HUES64 (cell line): ENCODE measurements around the gene TBC1D22A.

ENCODE experiments used
- H3K27ac ChIP-seq: 2 replicates; pipeline ENCODE4 v1.7.0; 2013; ENCODE audit warnings: low read depth, low read length, inconsistent platforms
- H3K27me3 ChIP-seq: 2 replicates; pipeline ENCODE4 v1.6.1; 2013; ENCODE audit warnings: mild to moderate bottlenecking, low read length; ENCODE audit not compliant: insufficient read depth
- H3K36me3 ChIP-seq: 2 replicates; pipeline ENCODE4 v1.6.1; 2013; ENCODE audit warnings: mild to moderate bottlenecking, low read length; ENCODE audit not compliant: insufficient read depth
- H3K4me1 ChIP-seq: 2 replicates; pipeline ENCODE4 v1.6.1; 2013; ENCODE audit warnings: mild to moderate bottlenecking, low read length, moderate library complexity; ENCODE audit not compliant: insufficient read depth
- H3K4me3 ChIP-seq: 2 replicates; pipeline ENCODE4 v1.5.1; 2013; ENCODE audit warnings: mild to moderate bottlenecking, low read length, moderate library complexity
- H3K9ac ChIP-seq: 2 replicates; pipeline ENCODE4 v1.6.1; 2013; ENCODE audit warnings: mild to moderate bottlenecking, low read depth, low read length
- H3K9me3 ChIP-seq: 2 replicates; pipeline ENCODE4 v1.6.1; 2013; ENCODE audit warnings: low read depth, low read length; ENCODE audit not compliant: insufficient read depth
- WGBS: fragments of 150-250, 120-280 bp; methylation state at CpG from one replicate; pipeline ENCODE4 v1.1.7; 2013; ENCODE audit warnings: missing lambda C conversion rate; 5-methylcytosine and 5-hydroxymethylcytosine counted together

TBC1D22A gene

DNA sequence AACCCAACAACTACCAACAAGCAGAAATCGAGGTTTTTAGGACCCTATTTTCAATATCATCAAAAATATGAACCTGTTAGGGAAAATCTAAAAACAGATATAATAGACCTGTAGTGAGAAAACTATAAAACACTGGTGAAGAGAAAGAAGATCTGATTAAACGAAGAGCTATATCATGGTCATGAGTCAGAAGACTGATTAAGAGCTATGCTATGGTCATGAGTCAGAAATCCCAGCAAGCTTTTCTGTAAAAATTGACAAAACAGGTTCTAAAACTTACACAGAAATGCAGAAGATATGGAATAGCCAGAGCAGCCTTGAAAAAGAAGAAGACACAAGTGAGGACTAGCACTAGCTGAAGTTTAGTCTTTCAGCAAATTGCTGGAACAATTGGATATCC lies 345.0 kb downstream of the TBC1D22A start:
- peaks cover 12% of the 10 kb centered on the region for H3K4me1 ChIP-seq
- H3K9ac ChIP-seq: no peak overlapping the region
- no peaks in the 10 kb centered on the region for H3K36me3 ChIP-seq
- H3K9me3 ChIP-seq: no peaks in the 10 kb centered on the region
- 90% methylated on average over 1 of the region's 2 CpGs for WGBS
- H3K4me3 ChIP-seq: no peak overlapping the region
- no peak overlapping the region for H3K27ac ChIP-seq
- no peaks in the 10 kb centered on the region for H3K27me3 ChIP-seq

DNA sequence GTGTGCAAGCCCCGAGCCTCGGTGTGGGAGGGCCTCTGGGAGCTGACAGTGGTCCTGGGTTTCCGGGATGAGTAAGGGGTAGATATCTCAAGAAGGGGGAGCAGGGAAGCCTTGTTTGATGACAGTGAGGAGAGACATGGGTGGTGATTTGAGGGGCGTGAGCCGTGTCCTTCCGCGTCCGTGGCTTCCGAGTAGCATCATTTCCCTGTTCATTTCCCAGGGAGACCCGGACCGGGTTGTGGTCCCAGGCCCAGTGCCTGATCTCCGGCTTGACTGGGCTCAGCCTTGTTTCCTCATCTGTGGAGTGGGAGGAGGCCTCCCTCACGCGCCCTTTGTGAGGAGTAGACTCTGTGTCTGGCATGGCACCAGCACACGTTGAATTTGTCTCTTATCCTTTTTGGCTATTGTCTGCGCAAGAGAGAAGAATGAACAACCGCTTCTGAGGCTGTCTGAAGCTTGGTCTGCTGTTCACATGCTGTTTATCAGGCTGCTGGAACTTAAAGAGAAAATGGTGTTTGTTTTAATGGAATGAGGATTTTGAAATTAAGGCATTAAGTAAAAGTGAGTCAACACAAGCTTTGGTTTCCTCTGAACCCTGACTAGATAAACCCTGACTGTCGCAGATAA lies 348.5 kb downstream of the TBC1D22A start:
- no peaks in the 10 kb centered on the region for H3K4me1 ChIP-seq
- H3K27ac ChIP-seq: no peak overlapping the region
- no peaks in the 10 kb centered on the region for H3K27me3 ChIP-seq
- H3K36me3 ChIP-seq: no peaks in the 10 kb centered on the region
- H3K4me3 ChIP-seq: no peak overlapping the region
- WGBS: 96% methylated on average over 18 of the region's 18 CpGs
- no peaks in the 10 kb centered on the region for H3K9me3 ChIP-seq
- H3K9ac ChIP-seq: no peak overlapping the region

DNA sequence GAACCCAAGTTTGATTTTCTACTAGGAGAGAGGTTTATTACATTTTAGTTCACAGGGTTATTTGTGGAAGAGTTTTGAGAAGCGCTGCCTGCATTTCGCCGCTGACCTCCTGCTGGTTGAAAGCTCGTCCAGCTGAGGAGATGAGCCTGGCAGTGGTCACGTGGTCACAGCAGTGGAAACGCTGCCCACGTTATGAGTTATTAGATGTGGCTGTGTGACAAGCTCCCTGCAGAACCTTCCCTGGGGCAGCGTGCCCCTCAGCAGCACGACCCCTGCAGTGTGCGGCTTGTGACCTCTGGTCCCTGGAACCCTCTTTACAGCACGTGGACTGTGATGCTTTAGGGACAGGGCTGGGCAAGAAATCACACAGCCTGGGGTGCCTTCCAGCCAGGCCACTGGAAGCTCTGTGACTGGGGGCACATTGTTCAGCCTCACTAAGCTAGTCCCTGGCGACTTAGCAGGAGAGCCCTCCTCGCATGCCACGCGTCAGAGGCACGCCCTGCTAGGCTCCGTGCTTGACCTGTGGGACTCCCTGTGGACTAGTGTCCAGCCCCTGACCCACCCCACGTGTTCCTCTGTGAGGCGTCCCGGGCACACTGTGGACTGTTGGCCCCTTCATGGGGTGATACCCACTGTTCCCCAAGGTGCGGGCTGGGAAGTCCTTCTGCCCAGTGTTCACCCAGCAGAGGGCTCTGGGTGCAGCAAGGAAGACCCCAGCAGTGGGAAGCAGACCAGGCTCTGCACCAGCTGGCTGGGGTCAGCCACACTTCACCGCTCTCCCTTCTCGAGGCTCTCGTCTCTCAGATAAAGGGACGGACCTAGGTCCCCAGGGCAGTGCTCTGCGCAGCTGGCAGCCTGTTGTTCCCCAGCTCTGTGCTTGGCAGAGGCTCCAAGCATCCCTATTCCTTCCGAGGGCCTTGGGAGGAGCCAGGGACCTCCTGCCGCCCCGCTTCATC lies 349.5 kb downstream of the TBC1D22A start:
- no peaks in the 10 kb centered on the region for H3K36me3 ChIP-seq
- H3K4me1 ChIP-seq: no peaks in the 10 kb centered on the region
- no peak overlapping the region for H3K27ac ChIP-seq
- H3K9me3 ChIP-seq: no peaks in the 10 kb centered on the region
- no peaks in the 10 kb centered on the region for H3K27me3 ChIP-seq
- H3K9ac ChIP-seq: no peak overlapping the region
- WGBS: 95% methylated on average over 29 of the region's 29 CpGs
- no peak overlapping the region for H3K4me3 ChIP-seq

DNA sequence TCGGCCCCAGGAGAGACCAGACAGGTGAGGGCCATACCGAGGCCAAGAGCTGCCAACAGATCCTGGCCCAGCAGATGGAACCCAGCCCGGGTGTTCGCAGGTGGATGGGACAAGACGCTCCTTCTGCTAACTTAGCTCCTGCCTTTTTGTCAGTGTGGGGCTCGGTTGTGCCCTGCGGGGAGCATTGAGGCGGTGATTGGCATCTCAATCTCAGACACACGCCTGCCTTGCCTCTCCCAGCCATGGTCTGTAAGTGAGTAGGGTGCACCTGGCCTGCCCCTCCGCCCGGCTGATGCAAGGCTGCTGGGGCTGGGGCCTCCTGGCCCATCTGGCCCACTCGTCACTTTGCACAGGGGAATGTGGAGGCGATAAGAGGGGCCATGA lies 350.1 kb downstream of the TBC1D22A start:
- Histone ChIP-seq H3K36me3 (no peaks in the 10 kb centered on the region), H3K27me3 (no peaks in the 10 kb centered on the region), H3K4me3 (no peak overlapping the region), H3K9me3 (no peaks in the 10 kb centered on the region), H3K27ac (no peak overlapping the region), H3K9ac (no peak overlapping the region), H3K4me1 (no peaks in the 10 kb centered on the region)
- WGBS: 94% methylated on average over 13 of the region's 13 CpGs

DNA sequence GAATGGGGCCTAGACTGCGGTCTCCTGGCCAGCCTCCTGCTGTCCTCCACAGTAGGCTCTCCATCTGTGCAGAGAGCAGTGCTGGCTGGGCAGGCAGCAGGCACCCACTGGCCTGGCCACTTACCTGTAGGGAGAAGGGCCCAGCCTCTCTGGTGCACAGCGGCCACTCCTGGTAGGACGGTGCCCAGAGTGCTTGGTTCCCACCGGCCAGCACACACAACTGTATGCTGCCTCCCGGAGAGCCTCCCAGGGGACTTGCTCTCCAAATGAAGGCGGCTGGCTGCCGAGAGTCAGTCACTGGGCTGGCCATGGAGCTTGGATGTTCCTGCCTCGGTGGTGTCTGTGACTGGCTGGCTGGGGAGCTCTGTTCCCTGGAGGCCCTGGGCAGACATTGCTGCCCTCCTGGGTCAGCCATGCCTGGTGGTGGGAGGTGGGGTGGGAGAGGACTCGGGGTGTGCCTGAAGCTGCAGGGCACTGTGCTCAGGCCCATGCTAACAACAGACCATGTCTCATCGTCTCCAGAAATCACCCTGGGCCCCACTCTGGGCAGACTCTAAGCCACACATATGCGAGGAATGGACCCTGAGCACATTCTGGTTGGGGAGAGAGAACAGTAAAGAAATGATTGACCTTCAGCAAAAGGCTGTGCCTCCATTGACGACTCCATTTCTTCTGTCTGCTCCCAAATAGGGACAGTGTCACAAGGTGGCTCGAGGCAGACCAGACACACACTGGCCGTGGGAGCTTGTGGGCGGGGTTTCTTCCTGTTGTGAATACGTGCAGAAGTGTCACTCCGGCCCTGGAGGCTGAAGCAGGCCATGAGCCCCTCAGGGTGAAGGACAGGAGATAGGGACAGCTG lies 350.8 kb downstream of the TBC1D22A start:
- no peak overlapping the region for H3K27ac ChIP-seq
- no peaks in the 10 kb centered on the region for H3K4me1 ChIP-seq
- WGBS: 95% methylated on average over 17 of the region's 17 CpGs
- no peaks in the 10 kb centered on the region for H3K36me3 ChIP-seq
- no peak overlapping the region for H3K4me3 ChIP-seq
- no peak overlapping the region for H3K9ac ChIP-seq
- H3K9me3 ChIP-seq: no peaks in the 10 kb centered on the region
- H3K27me3 ChIP-seq: no peaks in the 10 kb centered on the region

DNA sequence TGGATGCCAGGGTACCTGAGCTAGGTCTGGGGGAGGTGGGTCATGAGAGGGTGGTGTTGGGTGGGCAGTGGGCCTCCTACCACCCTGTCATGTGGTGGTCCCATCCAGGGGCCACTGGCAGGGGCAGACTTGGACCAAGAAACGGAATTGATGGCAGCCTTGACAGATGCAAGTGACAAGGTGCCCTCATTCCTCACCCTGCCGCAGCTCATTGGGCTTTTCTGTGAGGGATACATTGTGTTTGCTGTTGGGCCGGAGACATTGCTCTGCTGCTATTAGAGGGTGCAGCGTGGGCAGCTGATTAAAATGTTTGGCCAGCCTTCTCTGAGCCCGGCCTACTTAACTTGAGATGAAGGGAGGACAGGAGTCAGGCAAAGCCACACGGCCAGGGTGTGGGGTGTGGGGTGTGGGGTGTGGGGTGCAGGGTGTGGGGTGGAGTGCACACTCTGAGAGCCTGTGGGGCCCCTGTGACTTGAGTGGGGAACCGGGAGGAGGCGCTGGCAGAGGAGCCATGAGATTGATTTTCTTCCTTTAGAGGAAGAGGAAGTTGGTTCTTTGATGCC lies 351.5 kb downstream of the TBC1D22A start:
- no peaks in the 10 kb centered on the region for H3K27me3 ChIP-seq
- no peak overlapping the region for H3K4me3 ChIP-seq
- H3K36me3 ChIP-seq: no peaks in the 10 kb centered on the region
- no peaks in the 10 kb centered on the region for H3K9me3 ChIP-seq
- WGBS: 96% methylated on average over 8 of the region's 8 CpGs
- no peaks in the 10 kb centered on the region for H3K4me1 ChIP-seq
- H3K9ac ChIP-seq: no peak overlapping the region
- no peak overlapping the region for H3K27ac ChIP-seq

DNA sequence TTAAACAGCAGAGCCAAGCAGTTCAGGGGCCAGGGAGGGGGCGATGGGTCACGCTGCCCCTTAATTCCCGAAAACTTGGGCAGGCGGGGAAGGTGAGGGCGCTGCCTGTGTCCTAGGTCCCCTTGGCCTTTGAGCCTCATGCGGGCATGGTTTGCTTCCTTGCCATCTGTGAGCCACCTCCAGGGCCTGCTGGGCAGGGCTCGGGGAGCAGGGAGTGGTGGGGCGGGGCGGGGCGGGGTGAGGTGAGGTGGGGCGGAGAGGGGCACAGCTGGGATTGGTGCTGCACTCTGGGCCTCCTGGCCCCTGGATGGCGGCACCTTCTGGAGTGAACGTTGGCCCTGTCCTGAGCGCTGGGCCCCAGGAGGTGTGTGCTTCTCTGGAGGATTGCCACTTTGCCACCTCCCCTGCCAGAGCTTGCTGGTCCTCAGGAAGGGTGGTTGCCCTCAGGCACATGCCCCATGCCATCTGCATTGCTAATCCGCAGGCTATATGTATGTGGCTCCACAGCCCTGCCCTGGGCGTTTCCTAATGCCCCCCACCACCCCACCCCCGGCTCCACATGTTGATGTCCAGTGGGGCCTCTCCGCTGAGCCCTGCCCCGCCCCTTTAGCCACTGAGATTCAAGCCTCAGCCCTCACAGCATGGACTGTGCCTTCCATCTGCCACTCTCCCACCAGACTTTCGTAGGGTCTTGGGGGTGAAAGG lies 352.5 kb downstream of the TBC1D22A start:
- no peak overlapping the region for H3K4me3 ChIP-seq
- no peak overlapping the region for H3K27ac ChIP-seq
- no peak overlapping the region for H3K9ac ChIP-seq
- H3K27me3 ChIP-seq: no peaks in the 10 kb centered on the region
- H3K36me3 ChIP-seq: no peaks in the 10 kb centered on the region
- H3K4me1 ChIP-seq: no peaks in the 10 kb centered on the region
- H3K9me3 ChIP-seq: no peaks in the 10 kb centered on the region
- 89% methylated on average over 20 of the region's 20 CpGs for WGBS

DNA sequence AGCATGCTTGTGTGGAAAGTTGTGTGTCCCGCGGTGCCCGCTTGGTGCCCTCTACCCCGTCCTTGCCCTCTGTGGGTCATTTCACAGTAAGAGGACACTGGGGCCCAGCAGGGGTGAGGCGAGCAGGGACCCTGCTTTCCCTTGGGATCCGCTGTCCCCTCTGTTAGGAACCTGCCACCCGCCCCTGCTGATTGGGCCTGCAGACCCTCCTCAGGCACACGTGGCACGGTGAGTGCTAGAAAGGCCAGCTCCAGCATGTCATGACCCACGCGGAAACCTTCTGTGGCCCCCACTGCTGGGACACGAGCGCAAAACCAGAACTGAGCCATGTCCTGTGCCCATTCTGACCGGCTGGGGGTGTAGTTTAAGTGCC lies 353.1 kb downstream of the TBC1D22A start:
- Histone ChIP-seq H3K9ac (no peak overlapping the region), H3K4me1 (no peaks in the 10 kb centered on the region), H3K4me3 (no peak overlapping the region), H3K9me3 (no peaks in the 10 kb centered on the region), H3K36me3 (no peaks in the 10 kb centered on the region), H3K27me3 (no peaks in the 10 kb centered on the region), H3K27ac (no peak overlapping the region)
- 93% methylated on average over 14 of the region's 14 CpGs for WGBS

DNA sequence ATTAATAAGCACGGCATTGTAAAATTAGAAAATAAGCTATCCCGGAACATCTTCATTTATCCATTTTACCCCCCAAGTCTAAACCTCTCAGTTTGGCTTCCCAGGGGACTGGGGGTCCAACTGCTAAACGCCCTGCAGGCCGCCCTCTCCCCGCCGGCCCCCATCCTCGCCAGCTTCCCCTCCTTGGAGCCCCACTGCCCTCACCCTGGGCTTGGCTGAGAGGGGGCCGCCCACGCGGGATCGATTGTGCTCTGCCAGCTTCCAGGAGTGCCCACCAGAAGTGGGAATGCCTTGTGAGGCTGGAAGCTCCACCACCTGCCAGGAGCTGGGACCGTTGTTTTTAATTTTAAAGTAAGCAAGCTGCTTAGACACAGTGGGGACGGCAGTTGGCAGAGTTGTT lies 353.5 kb downstream of the TBC1D22A start:
- H3K4me1 ChIP-seq: no peaks in the 10 kb centered on the region
- no peak overlapping the region for H3K4me3 ChIP-seq
- no peaks in the 10 kb centered on the region for H3K36me3 ChIP-seq
- no peaks in the 10 kb centered on the region for H3K27me3 ChIP-seq
- WGBS: 95% methylated on average over 13 of the region's 13 CpGs
- no peak overlapping the region for H3K27ac ChIP-seq
- H3K9ac ChIP-seq: no peak overlapping the region
- H3K9me3 ChIP-seq: no peaks in the 10 kb centered on the region

DNA sequence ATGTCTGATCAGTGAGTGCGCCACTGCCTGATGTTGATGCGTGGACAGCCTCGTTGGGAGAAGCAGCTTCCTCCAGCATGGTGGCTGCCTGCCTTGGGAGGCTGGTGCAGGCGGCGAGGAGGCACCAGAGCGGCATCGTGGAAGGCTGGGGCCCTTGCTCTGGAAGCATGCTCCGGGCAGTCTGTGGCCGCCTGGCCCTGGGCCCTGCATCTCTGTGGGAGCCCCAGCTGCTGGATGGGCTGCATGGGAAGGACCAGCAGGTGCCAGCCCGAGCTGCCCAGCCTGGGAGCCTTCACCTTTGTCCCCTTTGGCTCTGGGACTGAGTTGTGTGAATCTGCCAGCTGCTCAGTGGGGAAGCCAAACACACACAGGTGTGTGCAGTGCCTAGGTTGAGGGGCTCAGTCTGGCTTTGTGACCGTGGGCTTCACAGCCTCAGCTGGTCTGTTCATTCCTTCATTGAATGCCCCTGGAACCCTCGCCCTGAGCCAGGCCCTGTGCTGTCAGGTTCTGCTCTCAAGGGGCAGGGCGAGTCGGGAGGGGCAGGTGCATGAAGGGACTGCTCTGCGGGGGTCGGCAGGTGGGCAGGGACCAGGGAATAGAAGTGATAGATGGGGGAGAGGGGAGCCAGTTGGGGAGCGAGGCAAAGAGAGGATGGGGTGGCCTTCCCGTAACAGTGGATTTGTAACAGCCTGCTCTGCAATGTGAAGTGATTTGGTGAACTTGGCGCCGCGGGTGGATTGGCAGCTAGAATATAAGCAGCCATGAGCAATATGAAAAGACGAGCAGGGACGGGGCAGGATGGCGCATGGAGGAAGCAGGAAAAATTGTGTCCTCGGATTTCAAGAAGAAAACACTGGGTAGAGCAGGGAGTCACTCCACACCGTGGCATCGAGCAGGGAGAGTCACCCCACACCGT lies 354.2 kb downstream of the TBC1D22A start:
- Histone ChIP-seq H3K4me3 (no peak overlapping the region), H3K27ac (no peak overlapping the region), H3K36me3 (no peaks in the 10 kb centered on the region), H3K9ac (no peak overlapping the region), H3K27me3 (no peaks in the 10 kb centered on the region), H3K9me3 (no peaks in the 10 kb centered on the region), H3K4me1 (no peaks in the 10 kb centered on the region)
- 94% methylated on average over 27 of the region's 28 CpGs for WGBS
